ENCODE measurements around the gene NLRP8.
"Not testable (repeated sequence)": the region's sequence is repeated elsewhere in the genome, so short reads cannot be mapped to it uniquely, and the experiment has no call there.

NLRP8 gene

GRCh38 chr19:55980415-55980814, 32.8 kb downstream of the NLRP8 start:
- no peak for DNase-seq

- no peak for DNase-seq
Observed at GRCh38 chr19:55985254-55985653, 37.6 kb downstream of the NLRP8 start.

- no peak for DNase-seq
Observed at GRCh38 chr19:55986487-55986886, 38.9 kb downstream of the NLRP8 start, which contains the start of gene NLRP5. Gene NLRP5 (plus strand): TSS chr19:55986775.

DNA sequence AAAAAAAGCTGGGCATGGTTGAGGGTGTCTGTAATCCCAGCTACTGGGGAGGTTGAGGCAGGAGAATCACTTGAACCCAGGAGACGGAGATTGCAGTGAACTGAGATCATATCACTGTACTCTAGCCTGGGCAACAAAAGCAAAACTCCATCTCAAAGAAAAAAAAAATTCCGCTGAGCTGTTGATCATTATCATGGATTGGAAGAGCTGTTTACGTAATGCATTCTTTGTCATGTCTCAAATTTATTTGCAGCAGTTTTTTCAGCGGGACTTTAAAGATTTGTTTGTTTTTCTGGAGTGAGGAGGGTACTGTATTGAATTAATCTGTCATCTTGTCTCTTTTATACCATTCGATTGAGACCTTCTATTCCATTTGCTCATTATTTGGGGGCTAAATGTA, 43.2 kb downstream of the NLRP8 start:
- DNase-seq, result no peak

DNA sequence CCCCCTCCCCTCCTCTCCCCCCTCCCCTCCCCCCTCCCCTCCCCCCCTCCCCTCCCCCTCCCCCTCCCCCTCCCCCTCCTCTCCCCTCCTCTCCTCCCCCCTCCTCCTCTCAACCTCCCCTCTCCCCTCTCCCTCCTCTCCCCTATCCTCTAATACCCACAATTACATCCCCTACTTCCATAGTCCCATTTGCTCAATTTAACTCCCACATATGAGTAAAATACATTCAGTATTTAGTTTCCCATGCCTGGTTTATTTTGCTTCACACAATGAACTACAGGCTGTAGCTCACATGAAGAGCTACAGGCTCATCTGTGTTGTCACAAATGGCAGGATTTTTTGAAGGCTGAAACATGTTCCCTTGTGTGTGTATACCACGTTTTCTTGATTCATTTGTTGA, 45.9 kb downstream of the NLRP8 start:
- DNase-seq, result no peak

GRCh38 chr19:56014765-56015164, 67.1 kb downstream of the NLRP8 start:
- DNase-seq, result no peak

DNA sequence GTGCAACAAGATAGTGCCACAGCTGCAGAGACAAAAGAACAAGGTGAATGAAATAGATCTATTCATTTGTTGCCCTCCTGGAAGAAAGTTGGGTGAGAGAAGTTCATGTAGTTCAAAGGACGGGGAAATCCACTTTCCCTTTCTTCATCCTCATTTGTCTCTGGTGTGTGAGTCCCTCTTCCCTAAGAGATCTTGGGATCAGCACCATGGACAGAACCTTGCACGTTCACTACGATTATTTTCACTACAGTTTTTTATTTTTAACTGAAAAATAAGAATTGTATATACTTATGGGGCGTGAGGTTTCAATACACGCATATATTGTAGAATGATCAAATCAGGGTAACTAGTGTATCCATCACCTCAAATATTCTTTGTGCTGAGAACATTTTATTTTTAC, 68.1 kb downstream of the NLRP8 start:
- DNase-seq, result no peak

DNA sequence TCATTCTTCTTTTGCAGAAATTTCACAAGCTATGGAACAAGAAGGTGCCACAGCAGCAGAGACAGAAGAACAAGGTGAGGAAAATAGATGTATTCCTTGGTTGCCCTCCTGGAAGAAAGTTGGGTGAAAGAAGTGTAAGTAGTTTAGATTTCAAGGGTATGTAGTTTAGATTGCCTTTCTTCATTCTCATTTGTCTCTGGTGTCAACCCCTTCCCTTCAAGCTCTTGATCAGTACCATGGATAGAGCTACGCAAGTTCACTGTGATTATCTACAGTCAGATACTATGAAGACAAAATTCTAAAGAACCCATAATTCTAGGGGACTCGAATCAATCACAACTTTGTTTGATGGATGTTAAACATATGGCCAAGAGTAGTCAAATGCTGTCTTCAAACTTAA, 71.7 kb downstream of the NLRP8 start:
- DNase-seq, result not testable (repeated sequence)

GRCh38 chr19:56020355-56020975, 72.8 kb downstream of the NLRP8 start:
- DNase-seq, result not testable (repeated sequence)

GRCh38 chr19:56026769-56027168, 79.1 kb downstream of the NLRP8 start:
- no peak for DNase-seq

All from NCI-H345 (cell line).